HG03575 (cell line): Measurements from ENCODE around the gene NPAS3.

Source experiments
- ATAC-seq: cut with Tn5 transposase; IDR thresholded peaks from one replicate; pipeline ENCODE4 v1.9.1; 2021; ENCODE audit not compliant: unreplicated experiment, insufficient number of reproducible peaks, low FRiP score; ENCODE audit errors: extremely low read depth

The NPAS3 gene

GRCh38 chr14:33847066-33847465 is 908.4 kb downstream of the NPAS3 start:
- ATAC-seq = no peak

GRCh38 chr14:33848009-33848408 is 909.3 kb downstream of the NPAS3 start:
- no peak for ATAC-seq

GRCh38 chr14:33848706-33849454 is 910.2 kb downstream of the NPAS3 start:
- ATAC-seq = no peak

GRCh38 chr14:33849455-33849801 is 910.7 kb downstream of the NPAS3 start:
- no peak for ATAC-seq

GRCh38 chr14:33850826-33851225 is 912.1 kb downstream of the NPAS3 start:
- ATAC-seq = no peak

- ATAC-seq = no peak
These were observed 912.7 kb downstream of the NPAS3 start for GRCh38 chr14:33851366-33851765.

- no peak for ATAC-seq
These were observed 913.3 kb downstream of the NPAS3 start for GRCh38 chr14:33851931-33852330.
